PC-3 (cell line): ENCODE data around the gene HSF2BP.

Experiments
- EZH2 ChIP-seq: fragments of 300-600 bp; sonication (generic); IDR thresholded peaks from one replicate; pipeline ENCODE4 v1.6.1; 2017; ENCODE audit warnings: antibody characterized with exemption, mild to moderate bottlenecking, low read length; ENCODE audit not compliant: unreplicated experiment
- EZH2phosphoT487 ChIP-seq: fragments of 300-600 bp; sonication (generic); IDR thresholded peaks from 2 replicates; pipeline ENCODE4 v1.6.1; 2018; ENCODE audit warnings: mild to moderate bottlenecking, antibody characterized with exemption, low read length, borderline replicate concordance
- TF ChIP-seq, protein P1 (sequence below): fragments of 300-600 bp; sonication (generic); conservative IDR thresholded peaks from 2 replicates; pipeline ENCODE4 v1.5.1; 2017; ENCODE audit warnings: antibody characterized with exemption, low read depth, mild to moderate bottlenecking, low read length

- TF ChIP-seq, protein P1, sequence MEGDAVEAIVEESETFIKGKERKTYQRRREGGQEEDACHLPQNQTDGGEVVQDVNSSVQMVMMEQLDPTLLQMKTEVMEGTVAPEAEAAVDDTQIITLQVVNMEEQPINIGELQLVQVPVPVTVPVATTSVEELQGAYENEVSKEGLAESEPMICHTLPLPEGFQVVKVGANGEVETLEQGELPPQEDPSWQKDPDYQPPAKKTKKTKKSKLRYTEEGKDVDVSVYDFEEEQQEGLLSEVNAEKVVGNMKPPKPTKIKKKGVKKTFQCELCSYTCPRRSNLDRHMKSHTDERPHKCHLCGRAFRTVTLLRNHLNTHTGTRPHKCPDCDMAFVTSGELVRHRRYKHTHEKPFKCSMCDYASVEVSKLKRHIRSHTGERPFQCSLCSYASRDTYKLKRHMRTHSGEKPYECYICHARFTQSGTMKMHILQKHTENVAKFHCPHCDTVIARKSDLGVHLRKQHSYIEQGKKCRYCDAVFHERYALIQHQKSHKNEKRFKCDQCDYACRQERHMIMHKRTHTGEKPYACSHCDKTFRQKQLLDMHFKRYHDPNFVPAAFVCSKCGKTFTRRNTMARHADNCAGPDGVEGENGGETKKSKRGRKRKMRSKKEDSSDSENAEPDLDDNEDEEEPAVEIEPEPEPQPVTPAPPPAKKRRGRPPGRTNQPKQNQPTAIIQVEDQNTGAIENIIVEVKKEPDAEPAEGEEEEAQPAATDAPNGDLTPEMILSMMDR, result no peak
- TF ChIP-seq EZH2phosphoT487 (no peak), EZH2 (no peak)
Measured at GRCh38 chr21:43637530-43638158, 21.6 kb downstream of the HSF2BP start.
